Endothelial cell of umbilical vein (primary cell): ENCODE data around the gene UGT1A5. TPM values are rescaled to one million over a fixed set of nuclear protein-coding genes. Genes with fewer than 3 reads are reported as not detected.

Experiments
- BruUV-seq: library from RNA; stranded (reverse); fragments of 400-500 nt; replicated peaks from 2 replicates; lab custom pipeline; 2021; lab: Mats Ljungman, UMichigan
- CTCF ChIA-PET: fragments of 300-600, 350-600 bp; sonication (Branson Sonifier 250); formaldehyde crosslinking; loops from one replicate; lab custom pipeline; 2021; ENCODE audit warnings: antibody characterized with exemption, inconsistent platforms; lab: Charles Lee
- POLR2A ChIA-PET: fragments of 300-600, 350-600 bp; sonication (Branson Sonifier 250); formaldehyde crosslinking; loops from one replicate; lab custom pipeline; 2021; ENCODE audit warnings: antibody characterized with exemption, inconsistent platforms; lab: Charles Lee
- DNase-seq: peaks from one replicate; pipeline ENCODE4 v3.0.0-alpha.2; 2011; ENCODE audit warnings: low read depth, low spot score
- FAIRE-seq: peaks from 2 replicates; lab custom pipeline; 2011; peaks lifted over from hg19 to GRCh38; lab: Jason Lieb, UNC
- H2AFZ ChIP-seq: 2 replicates; pipeline ENCODE4 v1.6.0; 2012; ENCODE audit warnings: low read depth, low read length, control low read depth, inconsistent platforms
- H3K27ac ChIP-seq: 2 replicates; pipeline ENCODE4 v1.5.1; 2011; ENCODE audit warnings: low read depth, mild to moderate bottlenecking, control low read depth, low read length, moderate library complexity; ENCODE audit not compliant: insufficient read depth
- H3K27me3 ChIP-seq, 2 experiments: 2 replicates each; pipeline versions ENCODE4 v1.6.0 to v1.6.1; 2011; ENCODE audit warnings: low read length in 2 of 2, mixed read lengths in 1 of 2; ENCODE audit not compliant: control insufficient read depth in 2 of 2, insufficient read depth in 2 of 2
- H3K36me3 ChIP-seq, 2 experiments: 2 replicates in 1 of 2; 3 replicates in 1 of 2; pipeline ENCODE4 v1.5.1; 2011; ENCODE audit warnings: low read length in 2 of 2, mild to moderate bottlenecking in 1 of 2, moderate library complexity in 1 of 2; ENCODE audit not compliant: control insufficient read depth in 2 of 2, insufficient read depth in 2 of 2; ENCODE audit errors: extremely low read depth in 1 of 2
- H3K4me1 ChIP-seq: 3 replicates; pipeline ENCODE4 v1.5.1; 2011; ENCODE audit warnings: mild to moderate bottlenecking, low read length; ENCODE audit not compliant: control insufficient read depth, insufficient read depth; ENCODE audit errors: extremely low read depth
- H3K4me2 ChIP-seq: 2 replicates; pipeline ENCODE4 v1.6.1; 2011; ENCODE audit warnings: low read length, control low read depth, mixed read lengths; ENCODE audit not compliant: insufficient read depth
- H3K4me3 ChIP-seq, 3 experiments: fragments of 200-600 bp in 1 of 3; sonication (generic), shearing (Covaris generic) in 1 of 3; replicated peaks in 1 of 3; 2 replicates each; pipeline ENCODE4 v1.5.1; 2011 to 2016; ENCODE audit warnings: control low read depth in 3 of 3, low read length in 3 of 3, mild to moderate bottlenecking in 2 of 3, inconsistent platforms in 1 of 3, low read depth in 1 of 3, moderate library complexity in 1 of 3; ENCODE audit not compliant: insufficient read depth in 1 of 3
- H3K79me2 ChIP-seq: 2 replicates; pipeline ENCODE4 v1.6.0; 2012; ENCODE audit warnings: low read length, inconsistent platforms; ENCODE audit not compliant: control insufficient read depth, insufficient read depth
- H3K9ac ChIP-seq: replicated peaks from 2 replicates; pipeline ENCODE3; 2011; ENCODE audit warnings: low read length, control low read depth; ENCODE audit not compliant: insufficient read depth; ENCODE audit errors: extremely low read depth
- H3K9me1 ChIP-seq: replicated peaks from 3 replicates; pipeline ENCODE4 v1.6.0; 2011; ENCODE audit warnings: mild to moderate bottlenecking, low read length; ENCODE audit not compliant: control insufficient read depth, insufficient read depth; ENCODE audit errors: extremely low read depth
- H3K9me3 ChIP-seq: replicated peaks from 2 replicates; pipeline ENCODE4 v1.5.1; 2012; ENCODE audit warnings: low read length, inconsistent platforms; ENCODE audit not compliant: control insufficient read depth, insufficient read depth
- H4K20me1 ChIP-seq: replicated peaks from 2 replicates; pipeline ENCODE3; 2011; ENCODE audit warnings: mild to moderate bottlenecking, low read length; ENCODE audit not compliant: control insufficient read depth, insufficient read depth; ENCODE audit errors: extremely low read depth
- EZH2 ChIP-seq: IDR thresholded peaks from 2 replicates; pipeline ENCODE4 v1.6.1; 2012; ENCODE audit warnings: borderline replicate concordance, low read depth, mild to moderate bottlenecking, moderate library complexity, low read length, inconsistent platforms; ENCODE audit not compliant: severe bottlenecking
- FOS ChIP-seq: IDR thresholded peaks from 2 replicates; pipeline ENCODE4 v1.6.1; 2011; ENCODE audit warnings: mild to moderate bottlenecking, low read length, moderate library complexity, borderline replicate concordance; ENCODE audit not compliant: insufficient read depth
- GATA2 ChIP-seq: IDR thresholded peaks from 2 replicates; pipeline ENCODE4 v1.7.0; 2011; ENCODE audit warnings: low read depth, mild to moderate bottlenecking, moderate library complexity, mixed read lengths, low read length; ENCODE audit not compliant: insufficient read length, insufficient read depth
- JUN ChIP-seq: IDR thresholded peaks from 2 replicates; pipeline ENCODE4 v1.6.1; 2011; ENCODE audit warnings: borderline replicate concordance, low read depth; ENCODE audit not compliant: insufficient read length, insufficient read depth
- MAX ChIP-seq: IDR thresholded peaks from 2 replicates; pipeline ENCODE4 v1.6.1; 2011; ENCODE audit not compliant: insufficient read depth, insufficient read length
- MYC ChIP-seq: IDR thresholded peaks from one replicate; pipeline ENCODE4 v1.6.1; 2011; ENCODE audit warnings: mild to moderate bottlenecking, low read depth, low read length
- POLR2A ChIP-seq: IDR thresholded peaks from 2 replicates; pipeline ENCODE4 v1.6.1; 2012; ENCODE audit warnings: low read depth, mild to moderate bottlenecking, control low read depth, low read length
- POLR2AphosphoS5 ChIP-seq: IDR thresholded peaks from 2 replicates; pipeline ENCODE4 v1.6.1; 2012; ENCODE audit warnings: low read depth, mild to moderate bottlenecking, control low read depth, low read length, moderate library complexity; ENCODE audit not compliant: insufficient read depth
- dilution Hi-C: fragments of 300-500 bp; cut with MboI; formaldehyde crosslinking; loops from one replicate; pipeline ENCODE4 v1.15.0; 2019; ENCODE audit warnings: low sequenced_read_pairs; ENCODE audit not compliant: extremely low pct_ligation_motif_present
- intact Hi-C: fragments of 100-400 bp; cut with micrococcal nuclease; formaldehyde crosslinking; loops from one replicate; pipeline ENCODE4 v1.10.0; 2022
- polyA plus RNA-seq, 4 experiments: library from polyadenylated mRNA; depleted of rRNA in 3 of 4; stranded (reverse) in 3 of 4; unstranded in 1 of 4; fragments of >200 nt; gene quantifications; 2 replicates each; pipeline versions ENCODE4 v1.2.1 to v1.2.3, GENCODE V29; 2011 to 2012; ENCODE audit warnings: missing spikeins in 1 of 4
- total RNA-seq: library from RNA; stranded (reverse); gene quantifications from 2 replicates; pipeline ENCODE4 v1.2.3, GENCODE V29; 2021
- TF ChIP-seq, protein P1 (sequence below), 2 donors: IDR thresholded peaks; 1 replicate in 1 of 2; 2 replicates in 1 of 2; pipeline ENCODE4 v1.5.1; 2011; ENCODE audit warnings: low read length in 2 of 2, mild to moderate bottlenecking in 2 of 2, moderate library complexity in 2 of 2, control low read depth in 1 of 2, inconsistent platforms in 1 of 2, low read depth in 1 of 2; ENCODE audit not compliant: insufficient read depth in 1 of 2; ENCODE audit errors: extremely low read depth in 1 of 2

The UGT1A5 gene
- total and polyA plus RNA-seq, 2 donors (not counting 3 experiments of a cell fraction or from before 2014, with no cell fraction given), result not detected

- Histone ChIP-seq H3K4me1 (no peaks in the 10 kb centered on the region), H3K9me1 (no peaks in the 10 kb centered on the region), H3K79me2 (no peaks in the 10 kb centered on the region), H3K4me2 (no peak overlapping the region), H2AFZ (no peak overlapping the region), H3K36me3 (no peaks in the 10 kb centered on the region), H4K20me1 (no peaks in the 10 kb centered on the region), H3K4me3 (no peak overlapping the region), H3K27ac (no peak overlapping the region), H3K9ac (no peak overlapping the region), H3K9me3 (no peaks in the 10 kb centered on the region), H3K27me3 (no peaks in the 10 kb centered on the region)
- dilution Hi-C loops (no loop called here), intact Hi-C loops (no loop called here)
- no TSS peak for BruUV-seq
- ChIA-PET CTCF (interaction anchor here (1.5 kb wide), 1 partner anchor 22 kb away, joined by 3 read pairs; no protein-coding TSS in a partner anchor), POLR2A (no interaction called here)
- no peak for TF ChIP-seq MAX
- TF ChIP-seq POLR2AphosphoS5, result no peak
- no peak for TF ChIP-seq FOS
- no peak for TF ChIP-seq EZH2
- no peak for TF ChIP-seq JUN
- TF ChIP-seq MYC, result no peak
- TF ChIP-seq GATA2, result no peak
- TF ChIP-seq, protein P1, sequence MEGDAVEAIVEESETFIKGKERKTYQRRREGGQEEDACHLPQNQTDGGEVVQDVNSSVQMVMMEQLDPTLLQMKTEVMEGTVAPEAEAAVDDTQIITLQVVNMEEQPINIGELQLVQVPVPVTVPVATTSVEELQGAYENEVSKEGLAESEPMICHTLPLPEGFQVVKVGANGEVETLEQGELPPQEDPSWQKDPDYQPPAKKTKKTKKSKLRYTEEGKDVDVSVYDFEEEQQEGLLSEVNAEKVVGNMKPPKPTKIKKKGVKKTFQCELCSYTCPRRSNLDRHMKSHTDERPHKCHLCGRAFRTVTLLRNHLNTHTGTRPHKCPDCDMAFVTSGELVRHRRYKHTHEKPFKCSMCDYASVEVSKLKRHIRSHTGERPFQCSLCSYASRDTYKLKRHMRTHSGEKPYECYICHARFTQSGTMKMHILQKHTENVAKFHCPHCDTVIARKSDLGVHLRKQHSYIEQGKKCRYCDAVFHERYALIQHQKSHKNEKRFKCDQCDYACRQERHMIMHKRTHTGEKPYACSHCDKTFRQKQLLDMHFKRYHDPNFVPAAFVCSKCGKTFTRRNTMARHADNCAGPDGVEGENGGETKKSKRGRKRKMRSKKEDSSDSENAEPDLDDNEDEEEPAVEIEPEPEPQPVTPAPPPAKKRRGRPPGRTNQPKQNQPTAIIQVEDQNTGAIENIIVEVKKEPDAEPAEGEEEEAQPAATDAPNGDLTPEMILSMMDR (IDR thresholded peaks at IDR 0.05; ENCODE audit: extremely low read depth in 1 of 2, insufficient read depth in 1 of 2, low read depth in 1 of 2, low read length in 2 of 2), result no peak
- TF ChIP-seq POLR2A, result no peak
- no peak for DNase-seq
- no peak for FAIRE-seq
Observed at GRCh38 chr2:233791151-233791882, 78.6 kb downstream of the UGT1A5 start.
